Parathyroid adenoma (tissue), 2 donors: ENCODE data around the gene ADGRA3.

ENCODE experiments used
- H2AFZ ChIP-seq: fragments of 300-600 bp; sonication (generic); one replicate; pipeline ENCODE4 v1.7.0; 2017; ENCODE audit warnings: antibody characterized with exemption, mild to moderate bottlenecking
- H3K27ac ChIP-seq: fragments of 300-600 bp; sonication (generic); one replicate; pipeline ENCODE4 v1.7.0; 2017
- H3K27me3 ChIP-seq: fragments of 300-600 bp; sonication (generic); one replicate; pipeline ENCODE4 v1.7.0; 2017; ENCODE audit warnings: low read length; ENCODE audit not compliant: control insufficient read depth, insufficient read depth
- H3K36me3 ChIP-seq: fragments of 300-600 bp; sonication (generic); one replicate; pipeline ENCODE4 v1.7.0; 2017; ENCODE audit warnings: low read length; ENCODE audit not compliant: control insufficient read depth, insufficient read depth
- H3K4me1 ChIP-seq: fragments of 300-600 bp; sonication (generic); one replicate; pipeline ENCODE4 v1.7.0; 2017; ENCODE audit warnings: control low read depth
- H3K4me2 ChIP-seq: fragments of 300-600 bp; sonication (generic); one replicate; pipeline ENCODE4 v1.7.0; 2017; ENCODE audit warnings: low read length
- H3K4me3 ChIP-seq: fragments of 300-600 bp; sonication (generic); one replicate; pipeline ENCODE4 v1.7.0; 2017; ENCODE audit warnings: low read depth, low read length
- H3K79me2 ChIP-seq: fragments of 300-600 bp; sonication (generic); one replicate; pipeline ENCODE4 v1.7.0; 2017; ENCODE audit warnings: control low read depth
- H3K9ac ChIP-seq: fragments of 300-600 bp; sonication (generic); one replicate; pipeline ENCODE4 v1.7.0; 2017; ENCODE audit warnings: mild to moderate bottlenecking
- H3K9me3 ChIP-seq: fragments of 300-600 bp; sonication (generic); one replicate; pipeline ENCODE4 v1.7.0; 2017; ENCODE audit warnings: low read length; ENCODE audit not compliant: control insufficient read depth
- CTCF ChIP-seq: fragments of 300-600 bp; sonication (generic); IDR thresholded peaks from one replicate; pipeline ENCODE4 v1.7.0; 2017; ENCODE audit warnings: antibody characterized with exemption, mild to moderate bottlenecking
- donor health status: primary hyperparathyroidism.

Gene ADGRA3

GRCh38 chr4:22345678-22346077, 170.2 kb downstream of the ADGRA3 start:
- Histone ChIP-seq H3K4me1 (no peaks in the 10 kb centered on the region), H3K36me3 (no peaks in the 10 kb centered on the region), H3K9me3 (no peaks in the 10 kb centered on the region), H3K27ac (no peak overlapping the region), H3K4me3 (no peak overlapping the region), H3K79me2 (no peaks in the 10 kb centered on the region), H2AFZ (no peak overlapping the region), H3K4me2 (no peak overlapping the region), H3K9ac (no peak overlapping the region), H3K27me3 (no peaks in the 10 kb centered on the region)
- TF ChIP-seq CTCF = no peak

- Histone ChIP-seq H3K4me1 (no peaks in the 10 kb centered on the region), H3K36me3 (no peaks in the 10 kb centered on the region), H3K27me3 (no peaks in the 10 kb centered on the region), H3K4me2 (no peak overlapping the region), H3K27ac (no peak overlapping the region), H2AFZ (no peak overlapping the region), H3K79me2 (no peaks in the 10 kb centered on the region), H3K4me3 (no peak overlapping the region), H3K9me3 (no peaks in the 10 kb centered on the region), H3K9ac (no peak overlapping the region)
- no peak for TF ChIP-seq CTCF
Observed at GRCh38 chr4:22345055-22345454, 170.8 kb downstream of the ADGRA3 start.

GRCh38 chr4:22343606-22344005, 172.3 kb downstream of the ADGRA3 start:
- Histone ChIP-seq H3K4me3 (no peak overlapping the region), H3K9me3 (no peaks in the 10 kb centered on the region), H3K4me2 (no peak overlapping the region), H3K27me3 (no peaks in the 10 kb centered on the region), H3K27ac (no peak overlapping the region), H3K79me2 (no peaks in the 10 kb centered on the region), H3K36me3 (no peaks in the 10 kb centered on the region), H3K9ac (no peak overlapping the region), H3K4me1 (no peaks in the 10 kb centered on the region), H2AFZ (no peak overlapping the region)
- no peak for TF ChIP-seq CTCF

GRCh38 chr4:22339491-22339890, 176.4 kb downstream of the ADGRA3 start:
- Histone ChIP-seq H3K4me1 (no peaks in the 10 kb centered on the region), H3K79me2 (no peaks in the 10 kb centered on the region), H3K4me3 (no peak overlapping the region), H3K27me3 (no peaks in the 10 kb centered on the region), H2AFZ (no peak overlapping the region), H3K4me2 (no peak overlapping the region), H3K9me3 (no peaks in the 10 kb centered on the region), H3K36me3 (no peaks in the 10 kb centered on the region), H3K27ac (no peak overlapping the region), H3K9ac (no peak overlapping the region)
- no peak for TF ChIP-seq CTCF

GRCh38 chr4:22338796-22339195, 177.1 kb downstream of the ADGRA3 start:
- Histone ChIP-seq H3K79me2 (no peaks in the 10 kb centered on the region), H3K4me1 (no peaks in the 10 kb centered on the region), H3K9me3 (no peaks in the 10 kb centered on the region), H3K27ac (no peak overlapping the region), H3K9ac (no peak overlapping the region), H3K4me2 (no peak overlapping the region), H3K4me3 (no peak overlapping the region), H2AFZ (no peak overlapping the region), H3K36me3 (no peaks in the 10 kb centered on the region), H3K27me3 (no peaks in the 10 kb centered on the region)
- TF ChIP-seq CTCF = no peak
